Measurements from ENCODE around the gene RPRD1B.
"Not testable (repeated sequence)": the region's sequence is repeated elsewhere in the genome, so short reads cannot be mapped to it uniquely, and the experiment has no call there.

The RPRD1B gene

DNA sequence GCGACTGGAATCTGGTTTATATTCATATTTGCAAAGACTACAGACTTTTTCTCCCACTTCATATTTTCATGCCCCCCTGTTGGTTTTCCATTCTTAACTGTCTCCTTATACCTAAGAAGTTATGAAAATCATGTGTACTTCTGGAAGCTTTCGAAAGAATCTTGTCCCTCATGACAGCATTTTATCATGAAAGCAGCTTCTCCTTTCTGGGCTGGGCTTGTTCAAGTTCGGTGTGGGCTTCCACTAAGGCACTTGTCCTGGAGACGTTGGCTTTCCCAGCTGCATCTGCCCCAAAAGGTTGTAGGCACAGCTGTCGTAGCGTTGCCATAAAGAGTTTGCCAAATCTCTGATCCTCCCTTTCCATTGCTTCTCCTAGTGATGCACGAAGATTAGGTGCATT, 56.5 kb downstream of the RPRD1B start:
- no peak overlapping the region for H3K9ac ChIP-seq (ENCODE audit: low read length in 2 of 2)
- no peak overlapping the region for H3K4me3 ChIP-seq (ENCODE audit: low read length in 2 of 2)
- no peaks in the 10 kb centered on the region for H3K27me3 ChIP-seq (ENCODE audit: control insufficient read depth in 1 of 2, insufficient read depth in 2 of 2, low read length in 2 of 2)
- H3K4me1 ChIP-seq (ENCODE audit: control insufficient read depth, insufficient read depth, low read length) = peaks cover 48% of the 10 kb centered on the region
- H3K27ac ChIP-seq (ENCODE audit: low read length) = peak overlapping the region; percentile 6
- H3K36me3 ChIP-seq (ENCODE audit: control insufficient read depth in 2 of 2, insufficient read depth in 2 of 2, low read length in 2 of 2) = peaks cover 21 to 23% of the 10 kb centered on the region in 2 donors
- no peaks in the 10 kb centered on the region for H3K9me3 ChIP-seq (ENCODE audit: control insufficient read depth in 2 of 2, low read length in 2 of 2)

DNA sequence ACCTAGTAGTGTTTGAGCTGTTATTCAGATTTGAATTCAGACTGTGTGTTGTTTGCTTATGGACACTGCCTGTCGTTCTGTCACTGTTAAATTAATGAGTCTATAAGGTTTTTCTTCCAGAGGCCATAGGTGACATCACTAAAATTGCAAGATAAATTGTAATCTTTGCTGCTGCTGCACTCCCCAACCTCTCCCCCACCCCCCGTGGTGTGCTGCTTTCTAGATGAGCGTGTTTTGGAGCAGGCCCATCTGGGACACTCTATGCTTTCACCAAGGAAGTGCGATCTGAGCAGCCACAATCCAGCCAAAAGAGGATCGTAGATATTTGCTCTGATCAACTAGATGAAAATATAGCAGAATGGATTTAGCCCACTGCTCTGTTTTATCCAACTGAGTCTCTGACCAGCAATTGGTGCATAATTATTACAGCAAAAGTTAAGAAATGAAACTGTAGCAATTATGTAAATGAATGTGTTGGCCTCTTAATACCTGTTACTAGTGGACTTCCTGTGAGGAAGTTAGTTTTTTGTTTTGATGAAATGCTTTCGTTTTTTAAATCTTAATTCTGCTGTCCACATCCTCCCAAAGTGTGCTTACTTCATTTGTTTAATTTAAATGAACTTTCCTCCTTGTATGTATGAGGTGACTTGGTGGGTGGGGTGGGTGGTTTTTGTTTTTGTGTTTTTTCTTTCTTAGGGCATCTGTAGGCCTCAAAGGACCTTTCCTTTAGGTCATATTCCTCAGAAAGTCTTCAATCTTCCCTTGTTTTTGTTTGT, 58.1 kb downstream of the RPRD1B start:
- H3K4me1 ChIP-seq (ENCODE audit: control insufficient read depth, insufficient read depth, low read length) = peaks cover 39% of the 10 kb centered on the region
- H3K9me3 ChIP-seq (ENCODE audit: control insufficient read depth in 2 of 2, low read length in 2 of 2) = no peaks in the 10 kb centered on the region
- peak overlapping the region; percentile 24 to 36 for H3K9ac ChIP-seq (ENCODE audit: low read length in 2 of 2)
- peak overlapping the region; percentile 3 to 29 for H3K4me3 ChIP-seq (ENCODE audit: low read length in 2 of 2)
- peaks cover 20 to 21% of the 10 kb centered on the region in 2 donors for H3K36me3 ChIP-seq (ENCODE audit: control insufficient read depth in 2 of 2, insufficient read depth in 2 of 2, low read length in 2 of 2)
- no peaks in the 10 kb centered on the region for H3K27me3 ChIP-seq (ENCODE audit: control insufficient read depth in 1 of 2, insufficient read depth in 2 of 2, low read length in 2 of 2)
- H3K27ac ChIP-seq (ENCODE audit: low read length) = peak overlapping the region; percentile 69

DNA sequence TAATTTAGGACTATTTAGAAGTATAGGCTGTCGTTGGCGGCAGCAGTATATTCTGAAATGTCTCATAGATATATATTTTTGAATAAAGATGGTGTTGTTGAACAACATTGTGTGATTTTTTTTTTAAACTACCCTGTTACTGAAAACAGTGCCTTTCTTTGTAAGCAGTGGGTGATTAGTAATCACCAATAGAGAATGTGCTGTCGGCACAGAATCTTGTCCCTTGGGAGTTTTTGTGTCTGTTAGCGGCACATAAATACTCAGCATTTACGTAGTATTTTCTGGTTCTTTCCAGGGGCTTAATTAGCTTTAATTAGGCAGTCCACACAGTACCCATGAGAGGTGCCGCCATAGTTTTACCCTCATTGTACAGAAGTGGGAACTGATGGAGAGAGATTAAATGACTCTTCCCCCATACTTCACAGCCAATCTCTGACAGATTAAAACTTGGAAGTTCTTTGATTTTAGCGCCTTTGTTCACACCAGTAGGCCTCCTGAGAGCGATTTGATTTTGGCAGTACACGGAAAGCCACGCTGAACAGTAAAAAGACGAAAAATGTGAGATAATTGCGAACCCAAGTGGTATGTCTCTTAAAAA, 58.8 kb downstream of the RPRD1B start:
- H3K4me1 ChIP-seq (ENCODE audit: control insufficient read depth, insufficient read depth, low read length) = peaks cover 39% of the 10 kb centered on the region
- no peak overlapping the region for H3K9ac ChIP-seq (ENCODE audit: low read length in 2 of 2)
- no peaks in the 10 kb centered on the region for H3K9me3 ChIP-seq (ENCODE audit: control insufficient read depth in 2 of 2, low read length in 2 of 2)
- H3K4me3 ChIP-seq (ENCODE audit: low read length in 2 of 2) = no peak overlapping the region
- peaks cover 20 to 21% of the 10 kb centered on the region in 2 donors for H3K36me3 ChIP-seq (ENCODE audit: control insufficient read depth in 2 of 2, insufficient read depth in 2 of 2, low read length in 2 of 2)
- H3K27me3 ChIP-seq (ENCODE audit: control insufficient read depth in 1 of 2, insufficient read depth in 2 of 2, low read length in 2 of 2) = no peaks in the 10 kb centered on the region
- no peak overlapping the region for H3K27ac ChIP-seq (ENCODE audit: low read length)

DNA sequence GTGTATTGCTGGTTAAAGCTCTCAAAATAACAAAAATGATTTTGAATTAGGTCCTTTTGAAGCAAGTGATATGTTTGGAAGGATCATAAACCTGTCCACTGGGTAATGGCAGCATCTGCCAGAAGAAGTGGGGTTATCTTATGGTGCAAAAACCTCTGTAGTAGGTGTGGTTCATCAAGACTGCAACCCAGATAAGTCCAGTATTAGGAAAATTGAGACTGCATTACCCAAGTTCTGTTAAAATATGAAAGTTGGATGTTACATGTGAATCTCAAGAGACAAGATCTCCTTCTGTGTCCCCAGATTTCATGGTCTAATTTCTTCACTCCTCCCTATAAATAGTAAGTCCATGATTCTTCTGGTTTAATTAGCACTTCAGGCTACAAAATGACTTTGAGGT, 59.4 kb downstream of the RPRD1B start:
- H3K27me3 ChIP-seq (ENCODE audit: control insufficient read depth in 1 of 2, insufficient read depth in 2 of 2, low read length in 2 of 2) = no peaks in the 10 kb centered on the region
- H3K27ac ChIP-seq (ENCODE audit: low read length) = no peak overlapping the region
- no peaks in the 10 kb centered on the region for H3K9me3 ChIP-seq (ENCODE audit: control insufficient read depth in 2 of 2, low read length in 2 of 2)
- H3K4me1 ChIP-seq (ENCODE audit: control insufficient read depth, insufficient read depth, low read length) = peaks cover 39% of the 10 kb centered on the region
- H3K9ac ChIP-seq (ENCODE audit: low read length in 2 of 2) = no peak overlapping the region
- H3K36me3 ChIP-seq (ENCODE audit: control insufficient read depth in 2 of 2, insufficient read depth in 2 of 2, low read length in 2 of 2) = peaks cover 17 to 21% of the 10 kb centered on the region in 2 donors
- H3K4me3 ChIP-seq (ENCODE audit: low read length in 2 of 2) = no peak overlapping the region

DNA sequence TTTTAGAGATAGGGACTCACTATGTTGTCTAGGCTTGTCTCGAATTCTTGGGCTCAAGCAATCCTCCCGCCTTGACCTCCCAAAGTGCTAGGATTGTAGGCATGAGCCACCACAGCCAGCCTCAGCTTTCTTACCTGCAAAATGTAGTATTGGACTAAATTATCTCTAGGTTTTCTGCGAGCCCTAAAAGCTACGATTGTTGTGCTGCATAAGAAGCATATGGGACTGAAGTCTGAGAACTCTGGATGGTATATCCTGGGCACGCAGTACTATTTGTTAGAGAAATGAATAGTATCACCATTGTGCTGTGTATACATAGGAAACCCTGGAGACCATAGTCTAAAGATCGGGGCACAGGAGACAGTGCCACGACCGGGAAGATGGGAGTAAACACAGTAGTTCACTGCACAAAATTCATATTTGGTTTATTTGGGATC, 60.1 kb downstream of the RPRD1B start:
- Histone ChIP-seq H3K36me3 (ENCODE audit: control insufficient read depth in 2 of 2, insufficient read depth in 2 of 2, low read length in 2 of 2) (peaks cover 16% of the 10 kb centered on the region in 2 donors), H3K4me1 (ENCODE audit: control insufficient read depth, insufficient read depth, low read length) (peaks cover 32% of the 10 kb centered on the region), H3K27ac (ENCODE audit: low read length) (no peak overlapping the region)

DNA sequence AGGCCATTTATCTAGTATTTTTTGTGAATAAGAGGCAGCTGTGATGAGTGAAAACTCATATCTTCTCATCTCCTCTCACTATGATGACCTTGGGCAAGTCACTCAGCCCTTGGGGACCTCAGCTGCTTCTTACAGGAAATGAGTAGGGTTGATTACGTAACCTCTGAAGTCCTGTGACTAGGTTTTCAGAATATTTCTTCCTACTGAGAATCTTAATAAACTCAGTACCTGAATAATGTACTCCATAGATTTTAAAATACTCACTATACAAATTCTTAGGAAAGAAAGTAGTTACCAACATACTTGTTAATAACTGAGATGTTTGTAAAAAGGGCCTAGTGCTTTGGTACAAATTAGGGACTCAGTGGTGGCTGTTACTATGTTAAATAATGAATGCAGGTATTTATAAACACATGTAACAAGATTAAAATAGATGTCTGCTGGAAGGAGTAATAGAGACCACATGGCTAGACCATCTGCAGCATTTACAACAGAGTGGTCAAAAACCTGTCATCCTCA, 60.9 kb downstream of the RPRD1B start:
- H3K9me3 ChIP-seq (ENCODE audit: control insufficient read depth in 2 of 2, low read length in 2 of 2) = no peaks in the 10 kb centered on the region
- peaks cover 14 to 15% of the 10 kb centered on the region in 2 donors for H3K36me3 ChIP-seq (ENCODE audit: control insufficient read depth in 2 of 2, insufficient read depth in 2 of 2, low read length in 2 of 2)
- peak overlapping the region; percentile 49 for H3K27ac ChIP-seq (ENCODE audit: low read length)
- peak overlapping the region in 1 of 2 donors; percentile 5 for H3K9ac ChIP-seq (ENCODE audit: low read length in 2 of 2)
- H3K4me3 ChIP-seq (ENCODE audit: low read length in 2 of 2) = peak overlapping the region in 1 of 2 donors; percentile 16
- H3K4me1 ChIP-seq (ENCODE audit: control insufficient read depth, insufficient read depth, low read length) = peaks cover 26% of the 10 kb centered on the region
- H3K27me3 ChIP-seq (ENCODE audit: control insufficient read depth in 1 of 2, insufficient read depth in 2 of 2, low read length in 2 of 2) = no peaks in the 10 kb centered on the region

More for the DNA sequence above, 60.1 kb downstream of the RPRD1B start:
- no peak overlapping the region for H3K4me3 ChIP-seq (ENCODE audit: low read length in 2 of 2)
- no peaks in the 10 kb centered on the region for H3K9me3 ChIP-seq (ENCODE audit: control insufficient read depth in 2 of 2, low read length in 2 of 2)
- no peaks in the 10 kb centered on the region for H3K27me3 ChIP-seq (ENCODE audit: control insufficient read depth in 1 of 2, insufficient read depth in 2 of 2, low read length in 2 of 2)
- H3K9ac ChIP-seq (ENCODE audit: low read length in 2 of 2) = no peak overlapping the region

DNA sequence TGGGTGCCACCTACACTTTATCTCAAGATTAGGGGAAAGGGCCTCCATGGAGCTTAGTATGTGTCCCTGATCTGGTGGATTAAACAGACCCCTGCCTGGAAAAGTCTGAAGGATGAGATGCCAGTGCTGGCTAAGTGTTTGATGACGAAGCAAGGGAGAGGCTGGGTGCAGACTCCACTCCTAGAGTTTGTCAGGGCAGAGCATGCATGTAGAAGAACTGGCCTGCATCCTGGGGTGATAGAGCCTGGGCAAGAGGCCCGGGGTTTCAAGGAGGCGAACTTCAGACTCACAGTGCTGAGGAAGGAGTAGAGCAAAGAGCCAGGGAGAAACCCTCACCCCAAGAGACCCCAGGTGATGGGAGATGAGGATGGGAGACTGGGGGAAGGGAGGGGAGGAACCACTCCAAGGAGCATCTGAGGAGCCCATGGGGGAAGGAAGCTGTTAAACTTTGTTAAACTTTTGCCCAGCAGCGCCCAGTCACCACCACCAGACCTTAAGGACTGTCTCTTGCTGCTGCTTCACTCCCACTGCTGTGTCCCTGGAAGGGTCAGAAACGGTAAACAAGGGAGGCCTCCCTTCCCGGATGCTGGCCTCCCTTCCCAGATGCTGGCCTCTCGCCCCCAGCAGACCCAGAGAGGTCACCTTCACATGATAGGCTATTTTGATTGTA, 61.6 kb downstream of the RPRD1B start:
- Histone ChIP-seq H3K9me3 (ENCODE audit: control insufficient read depth in 2 of 2, low read length in 2 of 2) (no peaks in the 10 kb centered on the region), H3K36me3 (ENCODE audit: control insufficient read depth in 2 of 2, insufficient read depth in 2 of 2, low read length in 2 of 2) (peaks cover 7% of the 10 kb centered on the region in 2 donors), H3K9ac (ENCODE audit: low read length in 2 of 2) (peak overlapping the region in 1 of 2 donors; percentile 5), H3K4me3 (ENCODE audit: low read length in 2 of 2) (no peak overlapping the region), H3K27me3 (ENCODE audit: control insufficient read depth in 1 of 2, insufficient read depth in 2 of 2, low read length in 2 of 2) (no peaks in the 10 kb centered on the region), H3K27ac (ENCODE audit: low read length) (peak overlapping the region; percentile 49), H3K4me1 (ENCODE audit: control insufficient read depth, insufficient read depth, low read length) (peaks cover 19% of the 10 kb centered on the region)

DNA sequence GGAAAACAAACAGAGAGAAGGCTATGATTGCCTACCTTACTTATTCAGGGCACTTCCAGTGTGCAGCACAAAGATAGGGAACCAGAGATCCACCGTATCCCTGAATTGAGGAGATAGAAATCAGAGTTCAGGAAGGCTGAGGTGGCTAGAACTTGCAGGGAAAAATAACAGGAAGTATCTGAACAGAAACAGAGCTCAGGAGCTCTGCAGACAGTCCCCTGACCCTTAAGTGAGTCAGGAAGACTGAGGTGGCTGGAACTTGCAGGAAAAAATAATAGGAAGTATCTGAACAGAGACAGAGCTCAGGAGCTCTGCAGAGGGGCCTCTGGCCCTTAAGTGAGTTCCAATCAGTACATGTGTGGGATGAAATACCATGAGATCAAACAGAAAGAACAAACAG, 65.4 kb downstream of the RPRD1B start:
- Histone ChIP-seq H3K27ac (ENCODE audit: low read length) (no peak overlapping the region), H3K36me3 (ENCODE audit: control insufficient read depth in 2 of 2, insufficient read depth in 2 of 2, low read length in 2 of 2) (no peaks in the 10 kb centered on the region), H3K9me3 (ENCODE audit: control insufficient read depth in 2 of 2, low read length in 2 of 2) (no peaks in the 10 kb centered on the region), H3K27me3 (ENCODE audit: control insufficient read depth in 1 of 2, insufficient read depth in 2 of 2, low read length in 2 of 2) (no peaks in the 10 kb centered on the region), H3K9ac (ENCODE audit: low read length in 2 of 2) (no peak overlapping the region), H3K4me3 (ENCODE audit: low read length in 2 of 2) (no peak overlapping the region), H3K4me1 (ENCODE audit: control insufficient read depth, insufficient read depth, low read length) (peaks cover 9% of the 10 kb centered on the region)

DNA sequence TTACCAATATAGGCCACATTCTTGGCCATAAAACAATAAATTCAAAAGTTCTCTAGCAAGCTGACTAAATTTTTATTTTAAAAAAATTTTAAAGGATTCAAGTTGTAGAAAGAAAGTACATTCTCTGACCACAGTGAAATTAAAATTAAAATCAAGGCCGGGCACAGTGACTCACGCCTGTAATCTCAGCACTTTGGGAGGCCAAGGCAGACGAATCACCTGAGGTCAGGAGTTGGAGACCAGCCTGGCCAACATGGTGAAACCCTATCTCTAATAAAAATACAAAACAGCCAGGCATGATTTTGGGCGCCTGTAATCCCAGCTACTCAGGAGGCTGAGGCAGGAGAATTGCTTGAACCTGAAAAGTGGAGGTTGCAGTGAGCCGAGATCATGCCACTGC, 68.7 kb downstream of the RPRD1B start:
- not testable (repeated sequence) for H3K27me3 ChIP-seq (ENCODE audit: control insufficient read depth in 1 of 2, insufficient read depth in 2 of 2, low read length in 2 of 2); H3K27ac ChIP-seq (ENCODE audit: low read length); H3K4me3 ChIP-seq (ENCODE audit: low read length in 2 of 2)

DNA sequence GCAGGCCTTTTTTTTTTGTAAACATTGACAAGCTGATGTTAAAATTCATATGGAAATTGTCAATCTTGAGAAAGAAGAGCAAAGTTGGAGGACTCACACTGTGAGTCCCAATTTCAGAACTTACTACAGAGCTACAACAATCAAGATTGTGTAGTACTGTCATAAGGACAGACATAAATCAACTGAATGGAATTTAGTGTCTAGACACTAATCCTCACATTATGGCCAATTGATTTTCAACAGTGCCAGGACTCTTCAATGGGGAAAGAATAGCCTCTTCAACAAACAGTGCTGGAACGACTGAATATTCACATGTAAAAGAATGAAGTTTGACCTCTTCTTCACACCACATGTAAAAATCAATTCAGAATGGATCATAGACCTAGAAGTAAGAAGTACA, 70.7 kb downstream of the RPRD1B start:
- H3K9me3 ChIP-seq (ENCODE audit: control insufficient read depth in 2 of 2, low read length in 2 of 2) = no peaks in the 10 kb centered on the region
- peaks cover 11% of the 10 kb centered on the region for H3K4me1 ChIP-seq (ENCODE audit: control insufficient read depth, insufficient read depth, low read length)
- no peaks in the 10 kb centered on the region for H3K27me3 ChIP-seq (ENCODE audit: control insufficient read depth in 1 of 2, insufficient read depth in 2 of 2, low read length in 2 of 2)
- H3K27ac ChIP-seq (ENCODE audit: low read length) = no peak overlapping the region
- no peak overlapping the region for H3K4me3 ChIP-seq (ENCODE audit: low read length in 2 of 2)
- no peaks in the 10 kb centered on the region for H3K36me3 ChIP-seq (ENCODE audit: control insufficient read depth in 2 of 2, insufficient read depth in 2 of 2, low read length in 2 of 2)
- H3K9ac ChIP-seq (ENCODE audit: low read length in 2 of 2) = no peak overlapping the region

More for the DNA sequence above, 68.7 kb downstream of the RPRD1B start:
- not testable (repeated sequence) for H3K36me3 ChIP-seq (ENCODE audit: control insufficient read depth in 2 of 2, insufficient read depth in 2 of 2, low read length in 2 of 2); H3K4me1 ChIP-seq (ENCODE audit: control insufficient read depth, insufficient read depth, low read length); H3K9ac ChIP-seq (ENCODE audit: low read length in 2 of 2); H3K9me3 ChIP-seq (ENCODE audit: control insufficient read depth in 2 of 2, low read length in 2 of 2)
